GM19193 (cell line): Measurements from ENCODE around the gene ABI3BP.

Experiments used
- POLR2A ChIP-seq: IDR thresholded peaks from 4 replicates; pipeline ENCODE4 v1.6.1; 2011; ENCODE audit not compliant: insufficient read depth, insufficient read length; ENCODE audit errors: extremely low read depth

Gene ABI3BP

DNA sequence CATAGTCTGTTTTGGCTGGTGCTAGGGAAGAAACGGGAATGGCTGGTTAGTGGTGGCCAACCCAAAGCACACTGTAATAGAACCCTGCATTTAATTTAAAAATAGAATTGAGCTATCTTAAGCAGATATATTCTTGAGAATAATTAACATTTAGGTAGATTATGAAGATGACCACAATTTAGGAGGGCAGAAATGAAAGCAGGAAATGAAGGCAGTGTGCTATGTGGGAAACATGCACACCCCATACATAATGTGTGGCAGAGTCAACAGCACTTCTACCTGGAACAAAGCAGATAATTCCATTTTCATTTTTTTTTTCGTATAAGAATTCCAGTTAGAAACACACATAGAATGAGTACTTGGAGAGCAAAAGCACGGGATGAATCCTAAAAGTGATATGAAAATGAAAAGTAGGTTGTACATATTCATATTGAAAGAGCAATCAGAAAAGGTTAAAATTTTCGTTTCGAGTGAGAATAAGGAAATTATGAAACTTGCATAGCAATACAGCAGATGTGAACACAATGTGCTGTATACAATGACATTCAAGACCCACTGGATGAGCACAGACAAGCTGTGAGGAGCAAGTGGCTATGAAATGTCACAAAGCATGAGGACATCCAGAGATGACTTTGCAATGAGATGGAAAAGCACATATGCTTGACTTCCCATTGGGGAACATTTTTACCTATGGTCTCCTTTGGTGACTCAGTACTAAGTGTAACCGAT lies 181.3 kb downstream of the ABI3BP start:
- no peak for TF ChIP-seq POLR2A

DNA sequence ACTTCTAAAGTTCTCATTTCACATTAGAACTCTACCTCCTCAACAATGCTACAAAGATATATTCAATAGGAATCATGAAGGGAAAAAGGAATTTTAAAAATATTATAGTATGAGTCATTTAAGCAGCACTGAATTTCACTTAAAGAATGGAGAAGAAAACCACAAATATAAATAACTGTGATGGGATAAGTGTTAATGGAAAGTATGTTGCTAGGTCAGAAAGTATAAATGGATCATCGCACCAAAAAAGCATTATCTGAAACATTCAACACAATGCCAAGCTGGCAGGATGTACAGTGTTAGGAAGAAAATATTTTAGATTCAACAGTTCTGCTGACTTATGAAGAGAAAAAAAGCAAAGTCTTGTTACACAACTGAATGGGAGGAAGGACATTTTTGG lies 182.6 kb downstream of the ABI3BP start:
- TF ChIP-seq POLR2A = no peak

DNA sequence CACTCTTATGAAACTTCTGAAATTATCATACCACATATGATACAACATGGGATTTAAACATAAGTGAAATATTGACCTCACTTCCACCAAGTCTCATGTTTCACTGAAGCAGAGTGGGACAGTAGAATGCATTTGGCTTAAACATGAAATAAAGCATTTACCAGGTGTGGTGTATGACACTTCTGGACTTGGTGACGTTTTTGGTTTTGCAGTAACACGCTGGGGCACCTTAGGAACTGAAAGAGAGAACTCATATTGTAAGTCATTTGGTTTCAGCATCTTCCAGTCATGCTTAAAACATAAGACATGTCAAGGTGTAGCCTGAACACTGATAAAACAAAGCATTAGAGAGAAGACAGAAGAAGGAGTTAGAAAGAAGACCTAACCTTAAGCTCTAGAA lies 188.6 kb downstream of the ABI3BP start:
- TF ChIP-seq POLR2A = no peak

- no peak for TF ChIP-seq POLR2A
Observed at GRCh38 chr3:100803711-100804110, 189.5 kb downstream of the ABI3BP start.

DNA sequence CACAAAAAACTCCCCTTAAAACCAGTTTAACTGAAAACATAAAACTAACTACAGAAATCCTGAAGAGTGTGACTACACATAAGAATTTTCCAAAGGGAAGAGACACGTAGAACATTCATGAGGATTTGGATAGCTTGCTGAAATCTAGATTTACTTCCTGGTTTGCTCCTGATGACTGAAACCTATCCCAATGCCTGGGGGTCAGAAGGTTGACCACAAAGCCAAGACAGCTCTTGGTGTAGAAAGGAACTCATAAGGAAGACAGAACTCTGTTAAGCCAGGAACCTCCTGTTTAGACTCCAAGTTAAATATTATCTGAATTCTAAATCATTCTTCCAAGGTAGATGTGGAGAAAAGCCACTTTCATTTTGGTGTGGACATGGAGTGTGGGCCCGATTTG lies 191.1 kb downstream of the ABI3BP start:
- no peak for TF ChIP-seq POLR2A

- TF ChIP-seq POLR2A = no peak
Observed at GRCh38 chr3:100798012-100798411, 195.2 kb downstream of the ABI3BP start.

GRCh38 chr3:100796556-100796955 lies 196.7 kb downstream of the ABI3BP start:
- no peak for TF ChIP-seq POLR2A

- TF ChIP-seq POLR2A = no peak
Observed at GRCh38 chr3:100789579-100789978, 203.6 kb downstream of the ABI3BP start.

- no peak for TF ChIP-seq POLR2A
Observed at GRCh38 chr3:100783619-100784018, 209.6 kb downstream of the ABI3BP start.

DNA sequence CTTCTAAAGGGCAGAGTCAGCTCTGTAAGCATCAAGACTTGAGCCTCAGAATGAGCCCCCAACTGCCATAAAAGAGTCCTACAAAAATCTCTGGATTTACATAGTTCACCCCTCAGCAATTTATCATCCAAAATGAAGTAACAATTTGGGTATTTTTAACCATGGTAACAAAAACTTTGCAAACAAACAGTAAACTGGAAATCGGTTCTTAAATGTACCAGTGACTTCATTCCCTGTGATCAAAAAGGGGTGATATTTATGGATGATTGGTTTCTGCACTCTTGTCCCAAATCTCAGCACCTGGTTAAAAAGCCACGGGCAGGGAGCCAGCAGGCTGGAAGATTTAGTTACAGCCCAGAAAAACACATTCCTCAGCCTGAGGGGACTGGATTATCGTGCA lies 210.3 kb downstream of the ABI3BP start:
- no peak for TF ChIP-seq POLR2A

DNA sequence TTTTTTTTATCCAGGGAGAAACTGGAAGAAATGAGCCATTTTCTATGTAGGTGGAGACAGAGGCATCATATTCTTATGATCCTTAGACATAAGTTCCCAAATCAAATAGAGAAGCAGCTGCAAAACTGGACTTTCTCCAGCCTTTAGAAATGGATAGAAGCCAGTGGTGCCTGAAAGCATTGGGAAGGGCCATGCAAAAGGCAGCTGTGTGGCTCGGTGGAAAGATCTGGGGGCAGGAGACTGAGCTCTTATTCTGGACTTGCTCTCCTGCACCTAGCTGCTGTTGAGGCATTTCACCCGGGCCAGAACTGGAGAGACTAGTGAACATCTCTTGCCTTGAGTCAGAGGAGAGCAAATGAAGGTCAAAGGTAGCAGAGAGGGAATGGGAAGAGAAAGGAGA lies 210.9 kb downstream of the ABI3BP start:
- no peak for TF ChIP-seq POLR2A

GRCh38 chr3:100781301-100781700 lies 211.9 kb downstream of the ABI3BP start:
- TF ChIP-seq POLR2A = no peak

- TF ChIP-seq POLR2A = no peak
Observed at GRCh38 chr3:100780071-100780622, 213.1 kb downstream of the ABI3BP start.

GRCh38 chr3:100779480-100779879 lies 213.7 kb downstream of the ABI3BP start:
- TF ChIP-seq POLR2A = no peak

DNA sequence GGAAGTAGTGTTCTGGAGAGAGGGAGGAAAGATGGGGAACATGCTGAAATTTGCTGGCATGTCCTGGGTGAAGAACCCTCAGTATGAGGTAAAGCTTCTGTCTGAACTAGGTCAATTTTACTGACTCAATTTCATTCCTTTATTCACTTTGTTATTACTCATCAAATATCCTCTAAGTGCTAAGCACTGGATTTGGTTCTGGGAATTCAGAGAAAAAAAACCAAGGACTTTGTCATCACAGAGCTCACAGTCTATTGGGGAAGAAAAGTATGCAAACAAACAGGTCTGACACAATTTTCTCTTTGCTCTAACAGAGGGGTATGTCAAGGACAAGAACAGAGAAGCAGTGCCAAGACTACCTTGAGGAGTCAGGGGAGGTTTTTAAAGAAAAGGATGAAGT lies 215.9 kb downstream of the ABI3BP start:
- no peak for TF ChIP-seq POLR2A

DNA sequence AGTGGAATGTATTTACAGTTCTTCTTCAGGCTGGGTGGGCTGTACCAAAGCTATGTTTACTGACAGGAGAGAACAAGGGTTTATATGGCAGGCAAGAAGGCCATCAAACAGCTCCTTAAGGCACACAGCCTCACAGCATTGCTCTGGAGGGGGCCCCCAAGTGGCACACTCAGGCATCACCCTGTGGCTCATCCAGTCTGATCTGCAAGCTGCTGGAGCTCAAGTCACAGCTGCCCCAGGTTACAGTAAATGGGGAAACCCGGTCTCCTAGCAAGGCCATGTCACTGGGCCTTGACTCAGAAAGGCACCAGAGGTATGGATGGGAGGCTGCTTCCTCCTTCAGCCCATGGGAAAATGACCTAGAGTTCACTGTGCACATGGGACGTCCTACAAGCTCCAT lies 216.5 kb downstream of the ABI3BP start:
- no peak for TF ChIP-seq POLR2A

GRCh38 chr3:100776097-100776729 lies 217.0 kb downstream of the ABI3BP start:
- TF ChIP-seq POLR2A = no peak

DNA sequence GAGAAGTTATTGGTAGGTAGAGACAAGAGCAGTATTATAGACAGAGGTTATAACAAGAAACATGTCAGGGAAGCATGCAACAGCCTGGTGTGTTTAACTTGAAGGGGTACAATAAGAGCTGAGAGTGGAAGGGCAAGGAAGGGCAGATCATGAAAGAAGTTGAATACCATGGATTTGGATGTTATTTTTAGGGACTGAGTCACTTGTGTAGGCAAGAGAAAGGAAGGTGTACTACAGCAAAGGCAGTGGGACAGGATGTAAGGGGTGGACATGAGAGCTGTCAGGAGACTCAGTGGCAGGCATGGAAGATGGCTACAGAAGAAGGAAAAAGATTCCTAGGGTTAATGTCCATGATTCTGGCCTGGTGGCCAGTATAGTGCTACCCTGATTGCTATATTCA lies 217.6 kb downstream of the ABI3BP start:
- no peak for TF ChIP-seq POLR2A
